Osteoblast (primary cell): ENCODE data around the gene CLSTN2. TPM values are rescaled to one million over a fixed set of nuclear protein-coding genes. Genes with fewer than 3 reads are reported as not detected.

Source experiments
- DNase-seq: peaks from one replicate; pipeline ENCODE4 v3.0.0; 2011; ENCODE audit warnings: low spot score, mixed read lengths; ENCODE audit not compliant: insufficient read length; ENCODE audit errors: missing footprints
- H2AFZ ChIP-seq: 2 replicates; pipeline ENCODE4 v1.6.0; 2011; ENCODE audit warnings: mild to moderate bottlenecking, low read length
- H3K27ac ChIP-seq: 2 replicates; pipeline ENCODE4 v1.5.1; 2011; ENCODE audit warnings: mild to moderate bottlenecking, low read depth, low read length, moderate library complexity
- H3K27me3 ChIP-seq: 2 replicates; pipeline ENCODE4 v1.6.0; 2012; ENCODE audit warnings: mild to moderate bottlenecking, control low read depth, inconsistent platforms, low read length, moderate library complexity; ENCODE audit not compliant: insufficient read depth
- H3K36me3 ChIP-seq: 2 replicates; pipeline ENCODE4 v1.5.1; 2011; ENCODE audit warnings: mild to moderate bottlenecking, low read length, control low read depth, moderate library complexity; ENCODE audit not compliant: insufficient read depth
- H3K4me1 ChIP-seq: 2 replicates; pipeline ENCODE4 v1.5.1; 2011; ENCODE audit warnings: mild to moderate bottlenecking, low read length, control low read depth, moderate library complexity; ENCODE audit not compliant: insufficient read depth
- H3K4me2 ChIP-seq: 2 replicates; pipeline ENCODE4 v1.6.0; 2011; ENCODE audit warnings: mild to moderate bottlenecking, low read length; ENCODE audit not compliant: insufficient read depth
- H3K4me3 ChIP-seq: fragments of 200-600 bp; sonication (generic); 3 replicates; pipeline ENCODE4 v1.5.1; 2012; ENCODE audit warnings: mild to moderate bottlenecking, low read length, inconsistent platforms; ENCODE audit not compliant: insufficient read depth
- H3K79me2 ChIP-seq: 2 replicates; pipeline ENCODE4 v1.6.0; 2012; ENCODE audit warnings: mild to moderate bottlenecking, low read length, control low read depth, inconsistent platforms; ENCODE audit not compliant: insufficient read depth
- H3K9me3 ChIP-seq: 2 replicates; pipeline ENCODE4 v1.5.1; 2011; ENCODE audit warnings: low read depth, low read length, control low read depth
- H4K20me1 ChIP-seq: 2 replicates; pipeline ENCODE4 v1.6.0; 2012; ENCODE audit warnings: mild to moderate bottlenecking, low read length, control low read depth; ENCODE audit not compliant: insufficient read depth
- CTCF ChIP-seq: IDR thresholded peaks from 2 replicates; pipeline ENCODE4 v1.5.1; 2011; ENCODE audit warnings: mild to moderate bottlenecking, low read depth, low read length, moderate library complexity; ENCODE audit errors: extremely low read depth
- total RNA-seq: library from RNA; depleted of rRNA; stranded (reverse); fragments of >200 nt; gene quantifications from 2 replicates; pipeline ENCODE4 v1.2.3, GENCODE V29; 2012

Gene CLSTN2
- total RNA-seq, 1 donor, result under 0.01 TPM

GRCh38 chr3:140067487-140067886, 132.5 kb downstream of the CLSTN2 start:
- Histone ChIP-seq H3K27me3 (no peaks in the 10 kb centered on the region), H3K4me1 (no peaks in the 10 kb centered on the region)
- no peak for TF ChIP-seq CTCF

GRCh38 chr3:140068494-140069017, 133.6 kb downstream of the CLSTN2 start:
- H3K36me3 ChIP-seq, result no peaks in the 10 kb centered on the region
- DNase-seq, result no peak
- H3K27ac ChIP-seq, result no peak overlapping the region
- H2AFZ ChIP-seq, result no peak overlapping the region
- H3K4me3 ChIP-seq, result no peak overlapping the region
- no peaks in the 10 kb centered on the region for H3K4me1 ChIP-seq
- no peaks in the 10 kb centered on the region for H3K9me3 ChIP-seq
- H3K79me2 ChIP-seq, result no peaks in the 10 kb centered on the region
- no peaks in the 10 kb centered on the region for H3K27me3 ChIP-seq
- H3K4me2 ChIP-seq, result no peak overlapping the region
- no peaks in the 10 kb centered on the region for H4K20me1 ChIP-seq
- TF ChIP-seq CTCF, result no peak

More at GRCh38 chr3:140067487-140067886, 132.5 kb downstream of the CLSTN2 start:
- Histone ChIP-seq H3K4me2 (no peak overlapping the region), H3K9me3 (no peaks in the 10 kb centered on the region), H3K27ac (no peak overlapping the region), H3K36me3 (no peaks in the 10 kb centered on the region), H3K4me3 (no peak overlapping the region), H4K20me1 (no peaks in the 10 kb centered on the region), H2AFZ (no peak overlapping the region), H3K79me2 (no peaks in the 10 kb centered on the region)
- no peak for DNase-seq

GRCh38 chr3:140073278-140074045, 138.5 kb downstream of the CLSTN2 start:
- H3K4me1 ChIP-seq, result no peaks in the 10 kb centered on the region
- TF ChIP-seq CTCF, result no peak
- H3K27me3 ChIP-seq, result no peaks in the 10 kb centered on the region
- H3K79me2 ChIP-seq, result no peaks in the 10 kb centered on the region
- no peaks in the 10 kb centered on the region for H4K20me1 ChIP-seq
- H3K9me3 ChIP-seq, result no peaks in the 10 kb centered on the region
- no peak for DNase-seq
- H3K4me2 ChIP-seq, result no peak overlapping the region
- H3K4me3 ChIP-seq, result no peak overlapping the region
- no peak overlapping the region for H2AFZ ChIP-seq
- H3K36me3 ChIP-seq, result no peaks in the 10 kb centered on the region
- H3K27ac ChIP-seq, result no peak overlapping the region

GRCh38 chr3:140076552-140076951, 141.6 kb downstream of the CLSTN2 start:
- no peaks in the 10 kb centered on the region for H3K79me2 ChIP-seq
- no peaks in the 10 kb centered on the region for H3K4me1 ChIP-seq
- H3K4me3 ChIP-seq, result no peak overlapping the region
- no peaks in the 10 kb centered on the region for H4K20me1 ChIP-seq
- no peaks in the 10 kb centered on the region for H3K27me3 ChIP-seq
- TF ChIP-seq CTCF, result no peak
- H2AFZ ChIP-seq, result no peak overlapping the region
- no peak for DNase-seq
- H3K27ac ChIP-seq, result no peak overlapping the region
- H3K9me3 ChIP-seq, result no peaks in the 10 kb centered on the region
- H3K4me2 ChIP-seq, result no peak overlapping the region
- H3K36me3 ChIP-seq, result no peaks in the 10 kb centered on the region
